ENCODE results near the gene FIGNL1. TPM values are rescaled to one million over a fixed set of nuclear protein-coding genes. Genes with fewer than 3 reads are reported as not detected.

The FIGNL1 gene
- total and polyA plus RNA-seq, 2 donors (not counting 3 experiments of a cell fraction or from before 2014, with no cell fraction given) = 20.8 to 49.3 TPM

DNA sequence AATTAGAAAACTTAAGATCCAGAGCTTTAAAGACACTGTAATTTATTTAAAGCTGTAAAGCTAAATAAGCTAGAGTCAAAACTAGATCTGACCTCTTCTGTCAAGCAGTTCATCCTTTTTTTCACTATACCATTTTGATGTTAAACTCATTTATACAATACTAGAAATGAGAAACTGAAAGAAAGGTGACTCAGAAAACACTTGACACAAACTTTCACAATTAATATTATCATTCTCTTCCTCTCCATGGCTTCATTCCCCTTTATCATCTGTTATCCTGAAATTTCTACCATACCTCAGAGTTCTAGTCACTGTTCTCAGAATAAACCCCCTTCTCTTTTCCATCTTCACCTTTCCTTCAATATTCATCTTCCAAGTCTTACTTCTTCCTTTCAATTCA is 1.3 kb downstream of the FIGNL1 start:
- H2AFZ ChIP-seq (ENCODE audit: low read depth, low read length) = no peak overlapping the region
- FAIRE-seq = no peak
- H3K4me2 ChIP-seq (ENCODE audit: insufficient read depth, low read length) = peak overlapping the region; percentile 75
- H3K27ac ChIP-seq (ENCODE audit: insufficient read depth, low read depth, low read length) = no peak overlapping the region
- peak overlapping the region in 1 of 3 experiments; percentile 64 for H3K4me3 ChIP-seq (replicated peaks in 1 of 3; ENCODE audit: insufficient read depth in 1 of 3, low read depth in 1 of 3, low read length in 3 of 3)
- peaks cover 41% of the 10 kb centered on the region for H3K4me1 ChIP-seq (ENCODE audit: control insufficient read depth, extremely low read depth, insufficient read depth, low read length)
- H3K9ac ChIP-seq (replicated peaks; ENCODE audit: extremely low read depth, insufficient read depth, low read length) = no peak overlapping the region
- DNase-seq (ENCODE audit: low read depth, low spot score) = no peak
- POLR2A ChIA-PET = no interaction called here
- H4K20me1 ChIP-seq (replicated peaks; ENCODE audit: control insufficient read depth, extremely low read depth, insufficient read depth, low read length) = no peaks in the 10 kb centered on the region
- no TSS peak for BruUV-seq (replicated peaks)
- H3K9me3 ChIP-seq (replicated peaks; ENCODE audit: control insufficient read depth, insufficient read depth, low read length) = no peaks in the 10 kb centered on the region
- TF ChIP-seq EZH2 (IDR thresholded peaks at IDR 0.05; ENCODE audit: borderline replicate concordance, low read depth, low read length, severe bottlenecking) = no peak
- no peak for TF ChIP-seq FOS (IDR thresholded peaks at IDR 0.05; ENCODE audit: borderline replicate concordance, insufficient read depth, low read length)
- no peak for TF ChIP-seq JUN (IDR thresholded peaks at IDR 0.05; ENCODE audit: borderline replicate concordance, insufficient read depth, insufficient read length, low read depth)
- no peak for TF ChIP-seq POLR2A (IDR thresholded peaks at IDR 0.05; ENCODE audit: low read depth, low read length)
- no peak for TF ChIP-seq POLR2AphosphoS5 (IDR thresholded peaks at IDR 0.05; ENCODE audit: insufficient read depth, low read depth, low read length)
- TF ChIP-seq, protein P1, sequence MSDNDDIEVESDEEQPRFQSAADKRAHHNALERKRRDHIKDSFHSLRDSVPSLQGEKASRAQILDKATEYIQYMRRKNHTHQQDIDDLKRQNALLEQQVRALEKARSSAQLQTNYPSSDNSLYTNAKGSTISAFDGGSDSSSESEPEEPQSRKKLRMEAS (IDR thresholded peaks at IDR 0.05; ENCODE audit: insufficient read depth, insufficient read length) = no peak
- TF ChIP-seq, protein P2, sequence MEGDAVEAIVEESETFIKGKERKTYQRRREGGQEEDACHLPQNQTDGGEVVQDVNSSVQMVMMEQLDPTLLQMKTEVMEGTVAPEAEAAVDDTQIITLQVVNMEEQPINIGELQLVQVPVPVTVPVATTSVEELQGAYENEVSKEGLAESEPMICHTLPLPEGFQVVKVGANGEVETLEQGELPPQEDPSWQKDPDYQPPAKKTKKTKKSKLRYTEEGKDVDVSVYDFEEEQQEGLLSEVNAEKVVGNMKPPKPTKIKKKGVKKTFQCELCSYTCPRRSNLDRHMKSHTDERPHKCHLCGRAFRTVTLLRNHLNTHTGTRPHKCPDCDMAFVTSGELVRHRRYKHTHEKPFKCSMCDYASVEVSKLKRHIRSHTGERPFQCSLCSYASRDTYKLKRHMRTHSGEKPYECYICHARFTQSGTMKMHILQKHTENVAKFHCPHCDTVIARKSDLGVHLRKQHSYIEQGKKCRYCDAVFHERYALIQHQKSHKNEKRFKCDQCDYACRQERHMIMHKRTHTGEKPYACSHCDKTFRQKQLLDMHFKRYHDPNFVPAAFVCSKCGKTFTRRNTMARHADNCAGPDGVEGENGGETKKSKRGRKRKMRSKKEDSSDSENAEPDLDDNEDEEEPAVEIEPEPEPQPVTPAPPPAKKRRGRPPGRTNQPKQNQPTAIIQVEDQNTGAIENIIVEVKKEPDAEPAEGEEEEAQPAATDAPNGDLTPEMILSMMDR (IDR thresholded peaks at IDR 0.05; ENCODE audit: extremely low read depth in 1 of 2, insufficient read depth in 1 of 2, low read depth in 1 of 2, low read length in 2 of 2) = no peak
- no peak for TF ChIP-seq GATA2 (IDR thresholded peaks at IDR 0.05; ENCODE audit: insufficient read depth, insufficient read length, low read depth, low read length)
- no peak for TF ChIP-seq MYC (IDR thresholded peaks at IDR 0.05; ENCODE audit: low read depth, low read length)
- intact Hi-C loops (cut with micrococcal nuclease) = loop anchor here (5.0 kb wide), 2 partner anchors 513 to 618 kb away; no protein-coding TSS in a partner anchor
- CTCF ChIA-PET = interaction anchor here (1.2 to 1.6 kb wide), 2 partner anchors 8 to 712 kb away, joined by 4 to 6 read pairs; no protein-coding TSS in a partner anchor
- dilution Hi-C loops (cut with MboI; ENCODE audit: extremely low pct_ligation_motif_present, low sequenced_read_pairs) = no loop called here
- peaks cover 32% of the 10 kb centered on the region for H3K79me2 ChIP-seq (ENCODE audit: control insufficient read depth, insufficient read depth, low read length)
- no peaks in the 10 kb centered on the region for H3K9me1 ChIP-seq (replicated peaks; ENCODE audit: control insufficient read depth, extremely low read depth, insufficient read depth, low read length)
- peaks cover 0 to 7% of the 10 kb centered on the region in 2 experiments for H3K36me3 ChIP-seq (ENCODE audit: control insufficient read depth in 2 of 2, extremely low read depth in 1 of 2, insufficient read depth in 2 of 2, low read length in 2 of 2)
- H3K27me3 ChIP-seq (ENCODE audit: control insufficient read depth in 2 of 2, insufficient read depth in 2 of 2, low read length in 2 of 2) = peaks cover 0 to 2% of the 10 kb centered on the region in 2 experiments

All from endothelial cell of umbilical vein (primary cell).